GM12878 (cell line): ENCODE measurements around the gene PTPRN2. TPM values are rescaled to one million over a fixed set of nuclear protein-coding genes. Genes with fewer than 3 reads are reported as not detected.

Experiments
- ATAC-seq: fragments of 200-7000 bp; cut with Tn5 transposase; 3 replicates; pipeline ENCODE4 v1.9.1; 2020; ENCODE audit warnings: mild to moderate bottlenecking, moderate library complexity
- BruUV-seq: library from RNA; stranded (reverse); fragments of 400-500 nt; replicated peaks from 2 replicates; lab custom pipeline; 2021; lab: Mats Ljungman, UMichigan
- CTCF ChIA-PET: fragments of 300-600 bp; sonication (Branson Sonifier 250); formaldehyde crosslinking; extraction: SDS; loops from one replicate; lab custom pipeline; 2021; ENCODE audit warnings: inconsistent platforms; lab: Yijun Ruan, JAX
- POLR2A ChIA-PET: fragments of 350-600 bp; formaldehyde crosslinking; extraction: SDS; loops from one replicate; lab custom pipeline; 2021; ENCODE audit warnings: inconsistent platforms; lab: Charles Lee
- RAD21 ChIA-PET: fragments of 300-600 bp; sonication (Branson Sonifier 250); formaldehyde crosslinking; loops from one replicate; lab custom pipeline; 2023; ENCODE audit warnings: antibody characterized with exemption; ENCODE audit not compliant: unreplicated experiment; lab: Charles Lee
- SMC1A ChIA-PET: fragments of 300-600 bp; sonication (Branson Sonifier 250); formaldehyde crosslinking; loops from one replicate; lab custom pipeline; 2023; ENCODE audit not compliant: unreplicated experiment, uncharacterized antibody; lab: Charles Lee
- DNase-seq: peaks from one replicate; pipeline ENCODE4 v3.0.0-alpha.2; 2011; ENCODE audit warnings: low read depth, low spot score
- FAIRE-seq: peaks from 3 replicates; lab custom pipeline; 2011; peaks lifted over from hg19 to GRCh38; lab: Jason Lieb, UNC
- H2AFZ ChIP-seq: 2 replicates; pipeline ENCODE4 v1.6.0; 2011; ENCODE audit warnings: low read depth, low read length, control low read depth; ENCODE audit not compliant: control insufficient read depth
- H3K27ac ChIP-seq: 2 replicates; pipeline ENCODE4 v1.5.1; 2011; ENCODE audit warnings: control low read depth; ENCODE audit not compliant: control insufficient read depth, insufficient read depth
- H3K27me3 ChIP-seq, 2 experiments: replicated peaks in 1 of 2; 2 replicates each; pipeline versions ENCODE4 v1.6.0 to v1.6.1; 2011; ENCODE audit warnings: low read length in 1 of 2; ENCODE audit not compliant: control insufficient read depth in 2 of 2, insufficient read depth in 2 of 2
- H3K36me3 ChIP-seq, 2 experiments: 2 replicates each; pipeline ENCODE4 v1.5.1; 2011; ENCODE audit warnings: low read length in 1 of 2; ENCODE audit not compliant: control insufficient read depth in 2 of 2, insufficient read depth in 2 of 2
- H3K4me1 ChIP-seq: 2 replicates; pipeline ENCODE4 v1.6.1; 2011; ENCODE audit warnings: mild to moderate bottlenecking, low read length, moderate library complexity, mixed read lengths; ENCODE audit not compliant: control insufficient read depth, insufficient read depth
- H3K4me2 ChIP-seq: 2 replicates; pipeline ENCODE4 v1.6.0; 2011; ENCODE audit warnings: control low read depth; ENCODE audit not compliant: control insufficient read depth, insufficient read depth
- H3K4me3 ChIP-seq: fragments of 200-600 bp; sonication (generic); 2 replicates; pipeline ENCODE4 v1.5.1; 2016
- H3K79me2 ChIP-seq: 2 replicates; pipeline ENCODE4 v1.6.0; 2011; ENCODE audit warnings: low read length; ENCODE audit not compliant: control insufficient read depth, insufficient read depth
- H3K9ac ChIP-seq: 2 replicates; pipeline ENCODE4 v1.8.0; 2011; ENCODE audit warnings: low read length, control low read depth, mixed read lengths; ENCODE audit not compliant: control insufficient read depth, insufficient read depth
- H3K9me3 ChIP-seq: replicated peaks from 3 replicates; pipeline ENCODE4 v1.5.1; 2011; ENCODE audit warnings: mild to moderate bottlenecking, low read length; ENCODE audit not compliant: control insufficient read depth, insufficient read depth
- H4K20me1 ChIP-seq: 2 replicates; pipeline ENCODE4 v1.6.0; 2011; ENCODE audit not compliant: control insufficient read depth, insufficient read depth
- EGR1 ChIP-seq, 2 experiments: IDR thresholded peaks; 1 replicate in 1 of 2; 2 replicates in 1 of 2; pipeline ENCODE4 v1.6.1; 2011 to 2012; ENCODE audit warnings: low read depth in 2 of 2, low read length in 2 of 2, borderline replicate concordance in 1 of 2, mild to moderate bottlenecking in 1 of 2, moderate library complexity in 1 of 2
- HDGF ChIP-seq: fragments of 450-650 bp; IDR thresholded peaks from 2 replicates; pipeline ENCODE4 v1.6.1; 2016; ENCODE audit warnings: antibody characterized with exemption
- PKNOX1 ChIP-seq: fragments of 450-650 bp; IDR thresholded peaks from 2 replicates; pipeline ENCODE4 v1.6.1; 2016; ENCODE audit warnings: mild to moderate bottlenecking
- RB1 ChIP-seq: fragments of 450-650 bp; formaldehyde crosslinking; IDR thresholded peaks from 2 replicates; pipeline ENCODE4 v1.6.1; 2017; ENCODE audit warnings: mild to moderate bottlenecking, borderline replicate concordance
- TBL1XR1 ChIP-seq: IDR thresholded peaks from 2 replicates; pipeline ENCODE4 v1.6.1; 2012; ENCODE audit warnings: low read depth, low read length, improper control_type of control experiment
- ZNF622 ChIP-seq: fragments of 450-650 bp; IDR thresholded peaks from 2 replicates; pipeline ENCODE4 v1.6.1; 2017; ENCODE audit warnings: mild to moderate bottlenecking, inconsistent platforms
- WGBS: methylation state at CpG from one replicate; pipeline ENCODE4 v1.1.6; 2016; ENCODE audit warnings: low lambda C conversion rate; ENCODE audit not compliant: insufficient replicate concordance, insufficient coverage; ENCODE audit errors: missing lambda C conversion rate; 5-methylcytosine and 5-hydroxymethylcytosine counted together
- in situ Hi-C: fragments of 300-500 bp; cut with MboI; formaldehyde crosslinking; loops from 9 replicates; pipeline ENCODE4 v1.14.3; 2018; ENCODE audit warnings: mixed read lengths
- intact Hi-C: fragments of 100-400 bp; cut with micrococcal nuclease; formaldehyde crosslinking; loops from one replicate; pipeline ENCODE4 v1.14.2; 2022; ENCODE audit not compliant: unreplicated experiment
- polyA plus RNA-seq, 11 experiments: library from polyadenylated mRNA; depleted of rRNA in 4 of 11; unstranded in 6 of 11; stranded (reverse) in 5 of 11; fragments of >200 nt; fragmentation: Nextera tagmentation in 4 of 11; fragmentation: Illumina TruSeq in 1 of 11; extraction: Ambion mirVana in 4 of 11; extraction: Trizol in 1 of 11; gene quantifications; 1 replicate in 1 of 11; 2 replicates in 10 of 11; pipeline versions ENCODE4 v1.2.1 to v1.2.3, GENCODE V29; 2011 to 2016; ENCODE audit warnings: inconsistent platforms in 2 of 11, missing spikeins in 2 of 11, low read depth in 1 of 11
- total RNA-seq, 4 experiments: library from RNA; depleted of rRNA in 3 of 4; stranded (reverse); fragments of >200 nt in 3 of 4; fragmentation: Illumina TruSeq in 1 of 4; extraction: Trizol in 1 of 4; gene quantifications; 2 replicates each; pipeline versions ENCODE4 v1.2.1 to v1.2.3, GENCODE V29; 2013 to 2021

PTPRN2 gene
- total and polyA plus RNA-seq, 10 of the 15 experiments (the other 5 are each of a cell fraction or from before 2014, with no cell fraction given): 5.4 TPM; not detected in 9

GRCh38 chr7:157992511-157993160 lies 595.0 kb downstream of the PTPRN2 start:
- no peaks in the 10 kb centered on the region; the same call in 2 of the 3 replicates for H3K9me3 ChIP-seq
- ATAC-seq (no peak), DNase-seq (no peak), FAIRE-seq (no peak)
- SMC1A ChIA-PET: no interaction called here
- no TSS peak for BruUV-seq
- H4K20me1 ChIP-seq: no peaks in the 10 kb centered on the region
- no peaks in the 10 kb centered on the region for H3K4me1 ChIP-seq
- H3K36me3 ChIP-seq: no peaks in the 10 kb centered on the region
- in situ Hi-C loops (no loop called here), intact Hi-C loops (no loop called here)
- no peak for TF ChIP-seq ZNF622
- no peak for TF ChIP-seq HDGF
- WGBS: 44% methylated on average over 17 of the region's 17 CpGs
- no peak overlapping the region for H3K9ac ChIP-seq
- H3K4me3 ChIP-seq: no peak overlapping the region
- no peaks in the 10 kb centered on the region for H3K27me3 ChIP-seq
- RAD21 ChIA-PET: no interaction called here
- H3K79me2 ChIP-seq: no peaks in the 10 kb centered on the region
- H3K4me2 ChIP-seq: no peak overlapping the region
- POLR2A ChIA-PET: no interaction called here
- H2AFZ ChIP-seq: no peak overlapping the region
- CTCF ChIA-PET: no interaction called here
- H3K27ac ChIP-seq: no peak overlapping the region

DNA sequence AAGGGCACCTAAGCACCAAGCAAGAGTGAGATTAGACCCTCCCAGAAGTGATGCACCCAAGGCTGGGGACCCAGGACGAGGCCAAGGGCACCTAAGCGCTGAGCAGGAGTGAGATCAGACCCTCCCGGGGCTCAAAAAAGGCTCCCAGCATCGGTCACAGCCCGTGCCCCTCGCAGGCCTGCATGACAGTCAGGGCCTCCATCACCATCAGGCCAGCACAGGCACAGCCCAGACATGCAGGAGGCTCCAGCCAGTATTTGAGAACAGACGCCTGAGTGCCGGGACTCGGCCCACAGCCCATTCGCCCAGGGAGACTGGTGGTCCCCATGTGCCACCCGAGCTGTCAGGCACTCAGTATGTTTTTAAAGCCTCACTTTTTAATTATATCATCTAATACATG lies 595.9 kb downstream of the PTPRN2 start:
- no peak overlapping the region for H3K4me2 ChIP-seq
- DNase-seq (no peak), FAIRE-seq (no peak), ATAC-seq (no peak)
- H3K36me3 ChIP-seq: no peaks in the 10 kb centered on the region
- H3K27me3 ChIP-seq: no peaks in the 10 kb centered on the region
- ChIA-PET POLR2A (no interaction called here), RAD21 (no interaction called here), CTCF (no interaction called here), SMC1A (no interaction called here)
- no peak overlapping the region for H3K4me3 ChIP-seq
- no peaks in the 10 kb centered on the region; the same call in 2 of the 3 replicates for H3K9me3 ChIP-seq
- BruUV-seq: no TSS peak
- no peaks in the 10 kb centered on the region for H4K20me1 ChIP-seq
- TF ChIP-seq RB1 (no peak), TBL1XR1 (no peak), ZNF622 (no peak), PKNOX1 (no peak), EGR1 (IDR thresholded peaks at IDR 0.05; ENCODE audit: borderline replicate concordance in 1 of 2, low read depth in 2 of 2, low read length in 2 of 2) (no peak)
- no peaks in the 10 kb centered on the region for H3K4me1 ChIP-seq
- H3K27ac ChIP-seq: no peak overlapping the region
- in situ Hi-C loops: no loop called here
- no peak overlapping the region for H3K9ac ChIP-seq
- intact Hi-C loops: no loop called here
- H3K79me2 ChIP-seq: no peaks in the 10 kb centered on the region
- H2AFZ ChIP-seq: no peak overlapping the region
- WGBS: 13% methylated on average over 11 of the region's 11 CpGs
